ENCODE data around the gene RPL41. TPM values are rescaled to one million over a fixed set of nuclear protein-coding genes. Genes with fewer than 3 reads are reported as not detected.
A peak's percentile ranks its signal among the peaks of the same experiment; 100 is the strongest.

Gene RPL41
- total and polyA plus RNA-seq, 9 of the 15 experiments (the other 6 are each of a cell fraction or from before 2014, with no cell fraction given), result 3,403 to 11,276 (median 5,604) TPM

GRCh38 chr12:56117778-56118687, 1.6 kb downstream of the RPL41 start, which contains the start of gene ZC3H10 (continued):
- TF ChIP-seq TBP (optimal IDR thresholded peaks at IDR 0.05; ENCODE audit: low read depth, low read length) (no peak), IRF9 (tag; IDR thresholded peaks at IDR 0.05) (no peak), HOMEZ (CRISPR knock-in tag; IDR thresholded peaks at IDR 0.05) (no peak), PBX2 (CRISPR knock-in tag; IDR thresholded peaks at IDR 0.05; ENCODE audit: low read depth) (no peak), PBX2 (tag; conservative IDR thresholded peaks at IDR 0.05; ENCODE audit: low read depth) (no peak), SRF (CRISPR knock-in tag; IDR thresholded peaks at IDR 0.05) (peak; percentile 67 to 84; a peak in 3 of 4 replicates), POLR2G (IDR thresholded peaks at IDR 0.05; ENCODE audit: low read depth, low read length) (peak; percentile 94), GABPB2 (CRISPR knock-in tag; conservative IDR thresholded peaks at IDR 0.05) (peak; percentile 84; the same call in 1 of the 2 replicates), ZNF707 (CRISPR knock-in tag; conservative IDR thresholded peaks at IDR 0.05) (no peak; the same call in 1 of the 2 replicates), EGR1 (conservative IDR thresholded peaks at IDR 0.05) (no peak; the same call in 1 of the 2 replicates), TFAP4 (CRISPR knock-in tag; IDR thresholded peaks at IDR 0.05; ENCODE audit: borderline replicate concordance) (peak; percentile 97), TEAD1 (CRISPR knock-in tag; IDR thresholded peaks at IDR 0.05) (peak; percentile 77 to 88), DIDO1 (tag; IDR thresholded peaks at IDR 0.05; ENCODE audit: low read depth) (peak; percentile 61; the same call in 1 of the 2 replicates), SLC30A9 (CRISPR knock-in tag; IDR thresholded peaks at IDR 0.05) (no peak)

Measured in K562 (cell line).